NOMO-1 treated with dmso at 0.1 percent for 144 hours (cell line): ENCODE results near the gene AMBP.

Experiments
- DNase-seq: peaks from one replicate; lab custom pipeline; 2025; ENCODE audit not compliant: unreplicated experiment; lab: John Stamatoyannopoulos, UW

AMBP gene

GRCh38 chr9:114078021-114078780 lies at the start of gene AMBP:
AMBP (minus strand) TSS chr9:114078300; CDS start chr9:114078209, 91 bp downstream.
- no peak for DNase-seq

GRCh38 chr9:114126247-114127060 lies 48.4 kb upstream of the AMBP start:
- DNase-seq: no peak

GRCh38 chr9:114125476-114126013 lies 47.4 kb upstream of the AMBP start:
- no peak for DNase-seq

- no peak for DNase-seq
These were observed 46.8 kb upstream of the AMBP start for GRCh38 chr9:114124666-114125475.

- no peak for DNase-seq
These were observed 46.0 kb upstream of the AMBP start for GRCh38 chr9:114124138-114124537.

GRCh38 chr9:114123031-114123977 lies 45.2 kb upstream of the AMBP start:
- no peak for DNase-seq

GRCh38 chr9:114122136-114123027 lies 44.3 kb upstream of the AMBP start:
- DNase-seq: no peak

GRCh38 chr9:114121227-114122135 lies 43.4 kb upstream of the AMBP start:
- DNase-seq: no peak

GRCh38 chr9:114120192-114121014 lies 42.3 kb upstream of the AMBP start:
- no peak for DNase-seq

GRCh38 chr9:114119242-114120191 lies 41.4 kb upstream of the AMBP start:
- no peak for DNase-seq

GRCh38 chr9:114117996-114118830 lies 40.1 kb upstream of the AMBP start:
- no peak for DNase-seq

GRCh38 chr9:114117614-114117995 lies 39.5 kb upstream of the AMBP start:
- DNase-seq: no peak

GRCh38 chr9:114116126-114116747 lies 38.1 kb upstream of the AMBP start:
- no peak for DNase-seq

GRCh38 chr9:114115654-114116125 lies 37.6 kb upstream of the AMBP start:
- DNase-seq: no peak

GRCh38 chr9:114114364-114114763 lies 36.3 kb upstream of the AMBP start:
- no peak for DNase-seq
